GM12878 (cell line): Measurements from ENCODE around the gene SREK1.

Experiments
- ASH2L ChIP-seq: fragments of 300-600, 200-600 bp; sonication (generic); IDR thresholded peaks from 2 replicates; pipeline ENCODE4 v1.6.1; 2017; ENCODE audit warnings: low read depth, mild to moderate bottlenecking, borderline replicate concordance
- CTCF ChIP-seq, 3 experiments: IDR thresholded peaks in 2 of 3; conservative IDR thresholded peaks in 1 of 3; 2 replicates each; pipeline ENCODE4 v1.5.1; 2011; ENCODE audit warnings: low read depth in 3 of 3, low read length in 3 of 3, mild to moderate bottlenecking in 3 of 3, control low read depth in 2 of 3, moderate library complexity in 2 of 3, inconsistent platforms in 1 of 3, mixed read lengths in 1 of 3; ENCODE audit not compliant: control insufficient read depth in 2 of 3, insufficient read depth in 1 of 3; ENCODE audit errors: extremely low read depth in 1 of 3
- FOS ChIP-seq: IDR thresholded peaks from 3 replicates; pipeline ENCODE4 v1.6.1; 2011; ENCODE audit warnings: borderline replicate concordance; ENCODE audit not compliant: insufficient read length; ENCODE audit errors: extremely low read depth
- KDM1A ChIP-seq: fragments of 200-600 bp; sonication (generic); IDR thresholded peaks from 2 replicates; pipeline ENCODE4 v1.6.1; 2016; ENCODE audit warnings: borderline replicate concordance
- MYC ChIP-seq: IDR thresholded peaks from 2 replicates; pipeline ENCODE4 v1.6.1; 2011; ENCODE audit warnings: mild to moderate bottlenecking, low read length, moderate library complexity, inconsistent platforms; ENCODE audit not compliant: insufficient read depth, insufficient replicate concordance, insufficient read length, severe bottlenecking
- POLR2A ChIP-seq: IDR thresholded peaks from 2 replicates; pipeline ENCODE4 v1.6.1; 2011; ENCODE audit warnings: low read depth, mild to moderate bottlenecking, low read length
- POLR2AphosphoS5 ChIP-seq: IDR thresholded peaks from 2 replicates; pipeline ENCODE4 v1.6.1; 2011; ENCODE audit warnings: mild to moderate bottlenecking, low read length, inconsistent platforms
- REST ChIP-seq: IDR thresholded peaks from 2 replicates; pipeline ENCODE4 v1.6.1; 2012; ENCODE audit warnings: mild to moderate bottlenecking, low read depth, low read length
- SREBF1 ChIP-seq: IDR thresholded peaks from 2 replicates; pipeline ENCODE4 v1.6.1; 2012; ENCODE audit warnings: mild to moderate bottlenecking, low read length
- TCF12 ChIP-seq: IDR thresholded peaks from 2 replicates; pipeline ENCODE4 v1.6.1; 2011; ENCODE audit warnings: low read depth, mild to moderate bottlenecking, low read length
- ZNF274 ChIP-seq: IDR thresholded peaks from one replicate; pipeline ENCODE4 v1.8.0; 2011; ENCODE audit not compliant: insufficient read length, insufficient read depth

GRCh38 chr5:66170195-66170919 is 26.3 kb downstream of the SREK1 start:
- no peak for TF ChIP-seq REST
- TF ChIP-seq CTCF (IDR thresholded peaks at IDR 0.05 in 2 of 3, conservative IDR thresholded peaks at IDR 0.05 in 1 of 3; ENCODE audit: control insufficient read depth in 2 of 3, extremely low read depth in 1 of 3, insufficient read depth in 1 of 3, low read depth in 3 of 3, low read length in 3 of 3): no peak
- TF ChIP-seq TCF12: no peak
- TF ChIP-seq MYC: no peak
- TF ChIP-seq KDM1A: no peak
- TF ChIP-seq POLR2A: no peak
- TF ChIP-seq ASH2L: no peak
- TF ChIP-seq ZNF274: no peak
- TF ChIP-seq FOS: no peak
- TF ChIP-seq POLR2AphosphoS5: no peak
- TF ChIP-seq SREBF1: no peak
